CD4-positive, alpha-beta T cell treated with Interleukin-4 for 1 hour (primary cell): Measurements from ENCODE around the gene ACSF3.
"Not testable (repeated sequence)": the region's sequence is repeated elsewhere in the genome, so short reads cannot be mapped to it uniquely, and the experiment has no call there.

Experiments
- DNase-seq, 2 donors: peaks; one replicate each; pipeline ENCODE4 v3.0.0-alpha.2; 2020 to 2022

The ACSF3 gene

GRCh38 chr16:89074072-89074674 lies 19.5 kb upstream of the ACSF3 start:
- DNase-seq: not testable (repeated sequence)

GRCh38 chr16:89074803-89075688 lies 18.6 kb upstream of the ACSF3 start:
- no peak for DNase-seq

- DNase-seq: no peak
These were observed 17.5 kb upstream of the ACSF3 start for GRCh38 chr16:89076159-89076558.

- no peak for DNase-seq
These were observed 16.6 kb upstream of the ACSF3 start for GRCh38 chr16:89077076-89077475.

GRCh38 chr16:89078172-89078571 lies 15.5 kb upstream of the ACSF3 start:
- DNase-seq: no peak

DNA sequence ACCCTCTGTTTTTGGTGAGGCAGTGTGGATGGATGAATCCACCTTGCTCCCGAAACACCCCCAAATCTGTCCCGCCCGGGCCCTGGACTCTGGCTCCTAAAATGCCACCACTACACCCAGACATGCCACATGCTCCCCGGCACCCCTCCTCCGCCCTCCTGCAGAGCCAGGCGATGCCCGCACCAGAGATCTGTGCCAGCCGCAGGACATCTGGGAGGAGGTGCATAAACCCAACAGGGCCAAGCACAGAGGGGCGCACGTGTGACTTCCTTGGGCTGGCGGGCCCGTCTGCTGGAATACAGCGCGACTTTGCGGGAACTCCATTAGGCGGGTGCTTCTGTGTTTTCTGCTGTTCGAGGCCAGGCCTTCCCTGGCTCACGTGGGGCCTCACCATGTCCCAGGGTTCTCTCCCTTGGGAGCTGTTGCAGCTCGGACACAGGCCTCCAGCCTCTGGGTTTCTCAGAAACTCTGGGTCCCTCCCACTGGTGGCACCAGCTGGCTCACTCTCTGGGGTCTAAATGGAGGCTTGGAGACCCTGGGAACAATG lies 14.1 kb upstream of the ACSF3 start:
- no peak for DNase-seq

- no peak for DNase-seq
These were observed 13.3 kb upstream of the ACSF3 start for GRCh38 chr16:89080196-89080853.

DNA sequence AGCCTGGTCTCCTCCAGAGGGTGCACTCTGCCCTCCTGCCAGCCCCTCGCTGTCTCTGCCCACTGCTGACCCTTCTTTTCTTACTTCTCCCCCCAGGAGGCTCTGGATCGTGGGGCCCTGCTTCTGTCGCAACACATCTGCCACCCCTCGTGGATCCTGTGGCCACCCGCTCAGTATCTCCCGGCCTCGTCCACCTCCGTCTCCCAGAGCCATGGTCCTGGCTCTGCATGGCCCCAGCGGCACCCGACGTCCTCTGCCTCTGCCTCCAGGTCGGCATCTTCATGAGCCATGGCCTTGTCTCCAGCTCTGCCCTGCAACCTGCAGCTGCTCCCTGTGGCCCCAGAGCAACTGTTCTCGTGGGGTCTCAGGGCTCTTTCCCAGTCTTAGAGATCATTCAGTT lies 12.1 kb upstream of the ACSF3 start:
- DNase-seq: no peak

DNA sequence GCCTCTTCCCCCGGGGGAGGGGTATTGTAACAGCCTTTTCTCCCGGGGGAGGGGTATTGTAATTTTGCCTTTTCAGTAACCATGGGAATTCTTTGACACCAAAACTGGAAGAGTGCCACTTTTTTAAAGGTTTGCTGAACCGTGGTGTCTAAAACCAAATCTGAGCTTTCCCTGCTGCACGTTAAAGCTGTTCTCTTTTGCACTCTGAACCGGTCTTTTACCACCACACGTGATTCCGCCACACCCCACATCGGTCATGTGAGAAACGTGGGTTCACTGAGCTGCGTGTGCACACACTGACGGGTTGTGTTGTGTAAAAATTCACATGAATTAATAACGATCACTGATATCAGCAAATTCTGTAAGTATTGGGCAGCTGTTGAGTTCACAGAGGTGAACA lies 9.2 kb upstream of the ACSF3 start:
- DNase-seq: peak in 1 of 2 donors; percentile 54

GRCh38 chr16:89084814-89085612 lies 8.6 kb upstream of the ACSF3 start:
- no peak for DNase-seq

DNA sequence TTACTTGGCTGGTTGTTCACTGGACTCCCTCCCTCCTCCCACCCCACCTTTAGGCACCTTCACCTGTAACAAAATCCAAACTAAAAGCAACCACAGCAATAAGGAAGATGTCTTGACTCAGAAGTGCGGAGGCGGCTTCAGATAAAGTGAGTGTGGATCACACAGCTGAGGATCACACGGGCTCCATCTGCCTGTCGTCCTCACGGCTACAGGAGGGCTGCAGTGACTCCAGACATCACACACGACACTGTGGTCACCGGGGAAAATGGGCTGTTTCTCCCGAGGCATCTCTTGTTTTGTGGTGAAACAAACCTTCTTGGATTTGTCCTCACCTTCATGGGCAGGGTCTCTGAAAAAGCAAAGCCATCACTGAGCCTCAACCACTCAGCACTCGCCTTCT lies 7.9 kb upstream of the ACSF3 start:
- no peak for DNase-seq

GRCh38 chr16:89087922-89088497 lies 5.6 kb upstream of the ACSF3 start:
- no peak for DNase-seq

- no peak for DNase-seq
These were observed 4.5 kb upstream of the ACSF3 start for GRCh38 chr16:89089120-89089519.

DNA sequence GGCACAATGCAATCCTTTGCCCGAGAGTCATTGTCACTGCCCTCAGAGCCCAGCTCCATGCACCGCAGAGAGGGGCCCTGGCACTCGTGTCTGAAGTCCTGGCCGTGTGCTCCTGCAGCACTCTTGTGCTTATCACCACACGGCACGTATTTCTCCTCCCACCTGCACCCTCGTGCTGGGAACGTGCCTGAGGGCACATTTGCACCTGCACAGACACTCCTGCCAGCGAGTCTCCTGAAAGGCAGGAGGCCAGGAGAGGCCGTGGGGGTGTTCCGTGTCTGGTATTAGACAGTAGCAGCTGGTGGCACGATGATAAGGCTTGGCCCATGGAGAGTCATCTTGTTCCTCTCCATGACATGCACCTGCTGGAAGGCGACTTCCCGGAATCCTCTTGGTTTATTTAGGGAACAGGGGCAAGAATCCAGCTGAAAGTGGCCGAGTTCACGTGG lies 3.4 kb upstream of the ACSF3 start:
- DNase-seq: no peak

DNA sequence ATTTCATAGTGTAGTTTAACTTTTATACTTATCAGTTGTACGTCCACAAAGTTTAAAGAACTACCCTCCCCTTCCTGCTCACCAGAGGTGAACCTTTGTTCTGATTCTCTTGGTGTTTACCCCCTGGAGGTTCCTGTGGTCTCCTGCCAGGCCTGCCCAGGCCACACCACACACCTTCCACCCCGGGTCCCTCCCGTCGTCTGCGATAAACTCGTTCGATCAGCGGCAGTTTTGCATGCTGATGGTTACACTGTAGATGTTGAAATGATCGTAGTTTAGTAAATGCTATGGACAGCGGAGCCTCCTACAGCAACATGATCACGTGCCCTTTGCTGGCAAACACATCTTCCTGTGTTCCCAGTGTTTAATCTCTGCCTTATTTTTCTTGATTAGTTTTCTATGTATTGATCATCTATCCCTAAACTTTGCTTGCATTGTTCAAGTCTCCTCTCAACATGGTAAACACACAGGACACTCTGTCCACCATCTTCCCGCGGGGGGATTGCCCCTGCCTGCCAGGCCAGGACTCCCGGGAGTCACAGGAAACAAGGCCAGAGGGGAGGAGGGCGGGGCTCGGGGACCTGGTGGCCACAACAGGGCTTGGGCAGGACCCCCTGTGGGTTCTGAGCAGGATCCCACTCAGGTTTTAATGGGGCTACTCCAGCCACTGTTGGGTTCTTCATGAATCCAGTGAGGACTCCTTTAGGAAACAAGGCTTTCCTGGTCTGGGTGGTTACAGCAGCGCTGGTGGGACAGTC lies 2.8 kb upstream of the ACSF3 start:
- no peak for DNase-seq

GRCh38 chr16:89092013-89092412 lies 1.6 kb upstream of the ACSF3 start:
- DNase-seq: no peak

GRCh38 chr16:89093252-89093601 lies 425 bp upstream of the ACSF3 start:
- not testable (repeated sequence) for DNase-seq

- peak in 1 of 2 donors; percentile 22 for DNase-seq
These were observed 714 bp downstream of the ACSF3 start for GRCh38 chr16:89094252-89094879.

DNA sequence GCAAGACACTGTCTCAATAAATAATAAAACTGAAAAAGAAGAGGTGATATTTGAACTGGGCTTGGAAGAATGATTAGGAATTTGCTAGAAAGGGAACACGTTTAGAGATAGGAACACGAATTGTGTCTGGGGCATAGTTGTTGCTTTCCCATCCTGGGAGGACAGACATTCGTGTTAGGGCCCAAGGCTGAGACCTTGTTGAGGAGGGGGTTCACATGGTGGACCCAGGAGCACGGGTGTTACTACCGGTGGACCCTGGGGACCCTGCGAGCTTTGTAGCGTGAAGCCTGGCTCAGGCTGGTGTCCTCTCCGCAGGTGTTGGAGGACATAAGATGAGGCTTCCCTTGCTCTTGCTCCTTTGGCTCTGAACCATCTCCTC lies 1.2 kb downstream of the ACSF3 start:
- DNase-seq: no peak

GRCh38 chr16:89095491-89095951 lies 1.9 kb downstream of the ACSF3 start:
- no peak for DNase-seq
